ENCODE results near the gene MARVELD1.

The MARVELD1 gene

DNA sequence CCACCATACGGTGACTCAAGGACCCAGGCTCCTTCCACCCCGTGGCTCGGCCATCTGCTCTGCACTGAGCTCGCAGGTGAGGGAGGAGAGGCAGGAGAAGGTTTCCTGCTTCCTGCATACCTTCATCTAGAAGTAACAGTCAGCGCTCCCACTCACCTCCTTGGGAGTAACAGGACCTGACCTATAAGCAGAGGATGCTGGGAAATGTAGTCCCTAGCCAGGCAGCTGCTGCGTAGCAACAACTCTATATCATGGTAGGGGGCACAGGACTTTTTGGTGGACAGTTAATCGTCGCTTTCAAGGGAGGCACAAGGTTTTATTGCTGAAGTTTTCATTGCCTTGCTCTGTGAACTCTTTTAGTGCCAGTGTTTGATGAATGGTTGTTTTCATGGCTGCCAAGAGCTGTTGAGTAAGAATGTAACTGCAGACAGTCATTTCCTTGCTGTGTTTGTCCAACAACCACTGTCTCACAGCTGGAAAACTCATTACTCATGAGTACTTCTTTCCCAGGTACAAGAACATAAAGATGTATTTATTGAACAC, 13.2 kb downstream of the MARVELD1 start:
- TF ChIP-seq, protein P1, sequence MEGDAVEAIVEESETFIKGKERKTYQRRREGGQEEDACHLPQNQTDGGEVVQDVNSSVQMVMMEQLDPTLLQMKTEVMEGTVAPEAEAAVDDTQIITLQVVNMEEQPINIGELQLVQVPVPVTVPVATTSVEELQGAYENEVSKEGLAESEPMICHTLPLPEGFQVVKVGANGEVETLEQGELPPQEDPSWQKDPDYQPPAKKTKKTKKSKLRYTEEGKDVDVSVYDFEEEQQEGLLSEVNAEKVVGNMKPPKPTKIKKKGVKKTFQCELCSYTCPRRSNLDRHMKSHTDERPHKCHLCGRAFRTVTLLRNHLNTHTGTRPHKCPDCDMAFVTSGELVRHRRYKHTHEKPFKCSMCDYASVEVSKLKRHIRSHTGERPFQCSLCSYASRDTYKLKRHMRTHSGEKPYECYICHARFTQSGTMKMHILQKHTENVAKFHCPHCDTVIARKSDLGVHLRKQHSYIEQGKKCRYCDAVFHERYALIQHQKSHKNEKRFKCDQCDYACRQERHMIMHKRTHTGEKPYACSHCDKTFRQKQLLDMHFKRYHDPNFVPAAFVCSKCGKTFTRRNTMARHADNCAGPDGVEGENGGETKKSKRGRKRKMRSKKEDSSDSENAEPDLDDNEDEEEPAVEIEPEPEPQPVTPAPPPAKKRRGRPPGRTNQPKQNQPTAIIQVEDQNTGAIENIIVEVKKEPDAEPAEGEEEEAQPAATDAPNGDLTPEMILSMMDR (conservative IDR thresholded peaks at IDR 0.05; ENCODE audit: low read depth, low read length): no peak
- no peak overlapping the region for H3K4me3 ChIP-seq (ENCODE audit: low read length)
- no peak for DNase-seq (ENCODE audit: low read depth)

DNA sequence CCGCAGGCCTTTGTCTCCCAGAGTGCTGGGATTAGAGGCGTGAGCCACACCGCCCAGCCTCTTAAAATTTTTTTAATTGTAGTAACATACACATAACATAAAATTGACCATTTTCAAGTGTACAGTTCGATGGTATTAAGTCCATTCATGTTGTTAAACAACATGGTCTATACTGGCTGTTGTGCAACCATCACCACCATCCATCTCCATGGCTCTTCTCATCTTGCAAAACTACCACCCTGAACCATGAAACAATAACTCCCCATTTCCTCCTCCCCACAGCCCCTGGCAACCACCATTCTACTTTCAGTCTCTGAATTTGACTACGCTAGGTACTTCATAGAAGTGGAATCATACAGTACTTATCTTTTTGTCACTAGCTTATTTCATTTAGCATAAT, 15.5 kb downstream of the MARVELD1 start:
- DNase-seq (ENCODE audit: low read depth): no peak
- no peak overlapping the region for H3K4me3 ChIP-seq (ENCODE audit: low read length)
- TF ChIP-seq, protein P1 (conservative IDR thresholded peaks at IDR 0.05; ENCODE audit: low read depth, low read length): no peak

DNA sequence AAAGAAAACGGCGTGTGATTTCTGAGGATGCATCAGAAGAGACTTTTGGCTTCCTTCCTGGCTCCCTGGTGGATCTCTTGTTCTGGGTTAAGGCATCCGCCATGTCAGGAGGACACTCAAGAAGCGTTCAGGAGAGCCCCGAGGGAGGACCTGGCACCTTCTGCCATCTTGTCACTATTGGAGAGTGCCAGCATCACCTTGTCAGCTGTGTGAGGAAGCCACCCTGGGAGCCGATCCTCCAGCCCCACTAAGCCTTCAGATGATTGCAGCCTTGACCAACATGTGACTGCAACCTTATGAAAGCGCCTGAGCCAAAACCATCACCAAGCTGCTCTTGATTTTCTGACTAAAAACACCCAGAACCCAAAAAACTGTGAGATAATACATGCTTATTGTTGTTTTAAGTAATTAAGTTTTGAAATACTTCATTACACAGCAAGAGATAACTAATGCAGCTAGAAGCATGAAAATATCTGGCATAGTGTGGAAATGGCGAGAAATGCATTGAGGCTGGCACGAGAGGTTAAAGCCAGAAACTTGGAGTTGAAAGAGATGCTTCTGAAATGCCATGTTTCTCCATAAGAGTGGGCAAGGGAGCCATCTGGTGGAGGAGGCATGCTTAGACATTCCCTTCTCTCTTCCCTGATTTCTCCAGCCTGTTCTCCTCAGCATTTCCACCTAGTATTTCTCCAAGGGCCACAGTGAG, 18.0 kb downstream of the MARVELD1 start:
- no peak for DNase-seq (ENCODE audit: low read depth)
- TF ChIP-seq, protein P1 (conservative IDR thresholded peaks at IDR 0.05; ENCODE audit: low read depth, low read length): peak; percentile 90
- no peak overlapping the region for H3K4me3 ChIP-seq (ENCODE audit: low read length)

DNA sequence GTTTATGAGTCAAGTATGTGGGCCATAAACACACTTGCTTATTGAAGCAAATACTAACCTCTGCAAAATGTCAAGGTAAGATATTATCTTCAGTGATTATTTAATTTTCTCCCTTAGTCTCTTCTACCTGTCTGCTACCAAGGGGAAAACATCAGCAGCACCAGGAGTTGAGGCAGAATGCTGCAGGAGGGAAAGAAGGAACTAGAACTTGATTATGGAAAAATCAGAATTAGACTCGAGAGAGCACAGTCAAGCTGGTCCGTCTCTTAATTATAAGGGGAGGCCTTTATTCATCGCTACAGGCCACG, 18.5 kb downstream of the MARVELD1 start:
- H3K4me3 ChIP-seq (ENCODE audit: low read length): no peak overlapping the region
- TF ChIP-seq, protein P1 (conservative IDR thresholded peaks at IDR 0.05; ENCODE audit: low read depth, low read length): no peak
- no peak for DNase-seq (ENCODE audit: low read depth)

DNA sequence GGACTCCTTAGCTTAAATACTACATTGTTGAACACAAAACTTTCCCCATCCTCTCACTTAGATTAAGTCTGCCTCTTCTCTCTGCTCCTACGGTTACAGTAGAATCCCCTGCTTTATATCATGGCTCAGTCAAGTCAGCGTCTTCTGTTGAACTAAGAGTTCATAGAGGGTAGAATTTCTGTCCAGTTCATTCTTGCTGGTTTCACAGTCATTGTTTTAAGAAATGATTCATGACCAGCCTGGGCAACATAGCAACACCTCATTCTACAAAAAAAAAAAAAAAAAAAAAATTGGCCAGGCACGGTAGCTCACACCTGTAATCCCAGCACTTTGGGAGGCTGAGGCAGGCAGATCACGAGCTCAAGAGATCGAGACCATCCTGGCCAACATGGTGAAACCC, 19.7 kb downstream of the MARVELD1 start:
- H3K4me3 ChIP-seq (ENCODE audit: low read length): no peak overlapping the region
- no peak for DNase-seq (ENCODE audit: low read depth)
- TF ChIP-seq, protein P1 (conservative IDR thresholded peaks at IDR 0.05; ENCODE audit: low read depth, low read length): no peak

DNA sequence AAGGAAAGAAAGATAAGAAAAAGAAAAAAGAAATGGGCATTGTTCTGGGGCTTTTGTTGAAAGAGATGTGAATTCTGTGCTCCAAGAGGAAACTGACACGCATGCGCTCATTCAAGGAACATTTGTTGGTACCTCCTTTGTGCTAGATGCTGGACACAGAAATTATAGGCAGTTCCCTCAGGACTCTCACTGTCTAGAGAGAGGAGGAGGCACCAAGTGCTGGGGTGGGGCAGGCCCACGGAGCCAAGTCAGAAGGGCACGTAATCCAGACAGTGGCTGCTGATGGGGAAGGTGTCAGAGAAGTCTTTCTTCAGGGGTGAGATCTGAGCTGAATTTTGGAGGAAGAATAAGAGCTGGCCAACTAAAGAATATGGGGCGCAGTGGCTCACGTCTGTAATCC, 20.5 kb downstream of the MARVELD1 start:
- H3K4me3 ChIP-seq (ENCODE audit: low read length): no peak overlapping the region
- TF ChIP-seq, protein P1 (conservative IDR thresholded peaks at IDR 0.05; ENCODE audit: low read depth, low read length): no peak
- DNase-seq (ENCODE audit: low read depth): no peak

DNA sequence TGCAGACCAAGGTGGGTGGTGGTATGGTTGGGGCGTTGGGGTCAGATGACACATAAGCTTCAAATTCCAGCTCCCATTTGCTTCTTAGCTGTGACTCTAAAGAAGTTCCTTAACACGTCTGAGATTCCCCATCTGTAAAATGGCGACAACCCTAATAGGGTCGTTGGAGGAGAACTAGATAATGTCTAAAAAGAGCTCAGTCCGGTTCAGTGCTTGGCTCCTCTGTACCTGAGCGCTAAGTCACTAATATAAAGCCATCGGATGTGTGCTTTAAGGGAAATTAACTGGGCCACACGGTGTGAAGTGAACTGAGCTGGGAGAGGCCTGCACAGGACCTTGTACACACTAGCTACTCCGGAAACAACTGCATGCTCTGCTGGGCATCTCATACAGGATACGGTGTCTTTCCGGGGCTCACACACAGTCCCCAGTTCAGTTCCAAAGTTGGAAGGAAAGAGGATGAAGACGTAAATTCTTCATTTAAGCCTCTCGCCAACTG, 22.9 kb downstream of the MARVELD1 start:
- no peak for DNase-seq (ENCODE audit: low read depth)
- no peak overlapping the region for H3K4me3 ChIP-seq (ENCODE audit: low read length)
- TF ChIP-seq, protein P1 (conservative IDR thresholded peaks at IDR 0.05; ENCODE audit: low read depth, low read length): no peak

Data from retinal pigment epithelial cell (primary cell).